Endothelial cell of umbilical vein (primary cell): Measurements from ENCODE around the gene TMOD1. TPM values are rescaled to one million over a fixed set of nuclear protein-coding genes. Genes with fewer than 3 reads are reported as not detected.

Source experiments
- BruUV-seq: library from RNA; stranded (reverse); fragments of 400-500 nt; replicated peaks from 2 replicates; lab custom pipeline; 2021; lab: Mats Ljungman, UMichigan
- CTCF ChIA-PET: fragments of 300-600, 350-600 bp; sonication (Branson Sonifier 250); formaldehyde crosslinking; loops from one replicate; lab custom pipeline; 2021; ENCODE audit warnings: antibody characterized with exemption, inconsistent platforms; lab: Charles Lee
- POLR2A ChIA-PET: fragments of 300-600, 350-600 bp; sonication (Branson Sonifier 250); formaldehyde crosslinking; loops from one replicate; lab custom pipeline; 2021; ENCODE audit warnings: antibody characterized with exemption, inconsistent platforms; lab: Charles Lee
- DNase-seq: peaks from one replicate; pipeline ENCODE4 v3.0.0-alpha.2; 2011; ENCODE audit warnings: low read depth, low spot score
- FAIRE-seq: peaks from 2 replicates; lab custom pipeline; 2011; peaks lifted over from hg19 to GRCh38; lab: Jason Lieb, UNC
- H2AFZ ChIP-seq: 2 replicates; pipeline ENCODE4 v1.6.0; 2012; ENCODE audit warnings: low read depth, low read length, control low read depth, inconsistent platforms
- H3K27ac ChIP-seq: 2 replicates; pipeline ENCODE4 v1.5.1; 2011; ENCODE audit warnings: low read depth, mild to moderate bottlenecking, control low read depth, low read length, moderate library complexity; ENCODE audit not compliant: insufficient read depth
- H3K27me3 ChIP-seq, 2 experiments: 2 replicates each; pipeline versions ENCODE4 v1.6.0 to v1.6.1; 2011; ENCODE audit warnings: low read length in 2 of 2, mixed read lengths in 1 of 2; ENCODE audit not compliant: control insufficient read depth in 2 of 2, insufficient read depth in 2 of 2
- H3K36me3 ChIP-seq, 2 experiments: 2 replicates in 1 of 2; 3 replicates in 1 of 2; pipeline ENCODE4 v1.5.1; 2011; ENCODE audit warnings: low read length in 2 of 2, mild to moderate bottlenecking in 1 of 2, moderate library complexity in 1 of 2; ENCODE audit not compliant: control insufficient read depth in 2 of 2, insufficient read depth in 2 of 2; ENCODE audit errors: extremely low read depth in 1 of 2
- H3K4me1 ChIP-seq: 3 replicates; pipeline ENCODE4 v1.5.1; 2011; ENCODE audit warnings: mild to moderate bottlenecking, low read length; ENCODE audit not compliant: control insufficient read depth, insufficient read depth; ENCODE audit errors: extremely low read depth
- H3K4me2 ChIP-seq: 2 replicates; pipeline ENCODE4 v1.6.1; 2011; ENCODE audit warnings: low read length, control low read depth, mixed read lengths; ENCODE audit not compliant: insufficient read depth
- H3K4me3 ChIP-seq, 3 experiments: fragments of 200-600 bp in 1 of 3; sonication (generic), shearing (Covaris generic) in 1 of 3; replicated peaks in 1 of 3; 2 replicates each; pipeline ENCODE4 v1.5.1; 2011 to 2016; ENCODE audit warnings: control low read depth in 3 of 3, low read length in 3 of 3, mild to moderate bottlenecking in 2 of 3, inconsistent platforms in 1 of 3, low read depth in 1 of 3, moderate library complexity in 1 of 3; ENCODE audit not compliant: insufficient read depth in 1 of 3
- H3K79me2 ChIP-seq: 2 replicates; pipeline ENCODE4 v1.6.0; 2012; ENCODE audit warnings: low read length, inconsistent platforms; ENCODE audit not compliant: control insufficient read depth, insufficient read depth
- H3K9ac ChIP-seq: replicated peaks from 2 replicates; pipeline ENCODE3; 2011; ENCODE audit warnings: low read length, control low read depth; ENCODE audit not compliant: insufficient read depth; ENCODE audit errors: extremely low read depth
- H3K9me1 ChIP-seq: replicated peaks from 3 replicates; pipeline ENCODE4 v1.6.0; 2011; ENCODE audit warnings: mild to moderate bottlenecking, low read length; ENCODE audit not compliant: control insufficient read depth, insufficient read depth; ENCODE audit errors: extremely low read depth
- H3K9me3 ChIP-seq: replicated peaks from 2 replicates; pipeline ENCODE4 v1.5.1; 2012; ENCODE audit warnings: low read length, inconsistent platforms; ENCODE audit not compliant: control insufficient read depth, insufficient read depth
- H4K20me1 ChIP-seq: replicated peaks from 2 replicates; pipeline ENCODE3; 2011; ENCODE audit warnings: mild to moderate bottlenecking, low read length; ENCODE audit not compliant: control insufficient read depth, insufficient read depth; ENCODE audit errors: extremely low read depth
- CTCF ChIP-seq, 2 donors: IDR thresholded peaks; 1 replicate in 1 of 2; 2 replicates in 1 of 2; pipeline ENCODE4 v1.5.1; 2011; ENCODE audit warnings: low read length in 2 of 2, mild to moderate bottlenecking in 2 of 2, moderate library complexity in 2 of 2, control low read depth in 1 of 2, inconsistent platforms in 1 of 2, low read depth in 1 of 2; ENCODE audit not compliant: insufficient read depth in 1 of 2; ENCODE audit errors: extremely low read depth in 1 of 2
- FOS ChIP-seq: IDR thresholded peaks from 2 replicates; pipeline ENCODE4 v1.6.1; 2011; ENCODE audit warnings: mild to moderate bottlenecking, low read length, moderate library complexity, borderline replicate concordance; ENCODE audit not compliant: insufficient read depth
- MYC ChIP-seq: IDR thresholded peaks from one replicate; pipeline ENCODE4 v1.6.1; 2011; ENCODE audit warnings: mild to moderate bottlenecking, low read depth, low read length
- dilution Hi-C: fragments of 300-500 bp; cut with MboI; formaldehyde crosslinking; loops from one replicate; pipeline ENCODE4 v1.15.0; 2019; ENCODE audit warnings: low sequenced_read_pairs; ENCODE audit not compliant: extremely low pct_ligation_motif_present
- intact Hi-C: fragments of 100-400 bp; cut with micrococcal nuclease; formaldehyde crosslinking; loops from one replicate; pipeline ENCODE4 v1.10.0; 2022
- polyA plus RNA-seq, 4 experiments: library from polyadenylated mRNA; depleted of rRNA in 3 of 4; stranded (reverse) in 3 of 4; unstranded in 1 of 4; fragments of >200 nt; gene quantifications; 2 replicates each; pipeline versions ENCODE4 v1.2.1 to v1.2.3, GENCODE V29; 2011 to 2012; ENCODE audit warnings: missing spikeins in 1 of 4
- total RNA-seq: library from RNA; stranded (reverse); gene quantifications from 2 replicates; pipeline ENCODE4 v1.2.3, GENCODE V29; 2021

Gene TMOD1
- total and polyA plus RNA-seq, 2 donors (not counting 3 experiments of a cell fraction or from before 2014, with no cell fraction given) = 0.26 to 1.4 TPM

GRCh38 chr9:97600531-97601227 is 99.2 kb downstream of the TMOD1 start:
- H3K9ac ChIP-seq = no peak overlapping the region
- intact Hi-C loops (no loop called here), dilution Hi-C loops (loop anchor here (25.0 kb wide), 1 partner anchor 138 kb away; no protein-coding TSS in a partner anchor)
- no peak for TF ChIP-seq FOS
- no peak for TF ChIP-seq MYC
- TF ChIP-seq CTCF (IDR thresholded peaks at IDR 0.05; ENCODE audit: extremely low read depth in 1 of 2, insufficient read depth in 1 of 2, low read depth in 1 of 2, low read length in 2 of 2) = no peak
- BruUV-seq = no TSS peak
- no peak overlapping the region for H2AFZ ChIP-seq
- no peak overlapping the region for H3K4me3 ChIP-seq
- no peak overlapping the region for H3K27ac ChIP-seq
- H3K36me3 ChIP-seq = peaks cover 6 to 16% of the 10 kb centered on the region in 2 experiments
- H3K4me1 ChIP-seq = no peaks in the 10 kb centered on the region
- ChIA-PET POLR2A (no interaction called here), CTCF (interaction anchor here (4.6 to 15.7 kb wide), 2 partner anchors 15 to 130 kb away, joined by 31 to 775 read pairs; no protein-coding TSS in a partner anchor)
- no peak for FAIRE-seq
- no peak for DNase-seq
- no peaks in the 10 kb centered on the region for H3K9me1 ChIP-seq
- no peaks in the 10 kb centered on the region for H4K20me1 ChIP-seq
- no peak overlapping the region for H3K4me2 ChIP-seq
- peaks cover 0 to 4% of the 10 kb centered on the region in 2 experiments for H3K27me3 ChIP-seq
- H3K9me3 ChIP-seq = no peaks in the 10 kb centered on the region
- H3K79me2 ChIP-seq = no peaks in the 10 kb centered on the region
